Measurements from ENCODE around the gene PTPRB. TPM values are rescaled to one million over a fixed set of nuclear protein-coding genes. Genes with fewer than 3 reads are reported as not detected.

Gene PTPRB
- total RNA-seq, result 3.0 and 23.5 TPM in 2 replicates

GRCh38 chr12:70637303-70638085 lies at the start of gene PTPRB:
PTPRB (minus strand) TSS chr12:70637429; CDS start chr12:70637395, 34 bp downstream.

Data from smooth muscle cell of the umbilical artery (primary cell).